Osteoblast (primary cell): Measurements from ENCODE around the gene OBSL1. TPM values are rescaled to one million over a fixed set of nuclear protein-coding genes. Genes with fewer than 3 reads are reported as not detected.

Experiments
- DNase-seq: peaks from one replicate; pipeline ENCODE4 v3.0.0; 2011; ENCODE audit warnings: low spot score, mixed read lengths; ENCODE audit not compliant: insufficient read length; ENCODE audit errors: missing footprints
- H2AFZ ChIP-seq: 2 replicates; pipeline ENCODE4 v1.6.0; 2011; ENCODE audit warnings: mild to moderate bottlenecking, low read length
- H3K27ac ChIP-seq: 2 replicates; pipeline ENCODE4 v1.5.1; 2011; ENCODE audit warnings: mild to moderate bottlenecking, low read depth, low read length, moderate library complexity
- H3K27me3 ChIP-seq: 2 replicates; pipeline ENCODE4 v1.6.0; 2012; ENCODE audit warnings: mild to moderate bottlenecking, control low read depth, inconsistent platforms, low read length, moderate library complexity; ENCODE audit not compliant: insufficient read depth
- H3K36me3 ChIP-seq: 2 replicates; pipeline ENCODE4 v1.5.1; 2011; ENCODE audit warnings: mild to moderate bottlenecking, low read length, control low read depth, moderate library complexity; ENCODE audit not compliant: insufficient read depth
- H3K4me1 ChIP-seq: 2 replicates; pipeline ENCODE4 v1.5.1; 2011; ENCODE audit warnings: mild to moderate bottlenecking, low read length, control low read depth, moderate library complexity; ENCODE audit not compliant: insufficient read depth
- H3K4me2 ChIP-seq: 2 replicates; pipeline ENCODE4 v1.6.0; 2011; ENCODE audit warnings: mild to moderate bottlenecking, low read length; ENCODE audit not compliant: insufficient read depth
- H3K4me3 ChIP-seq: fragments of 200-600 bp; sonication (generic); 3 replicates; pipeline ENCODE4 v1.5.1; 2012; ENCODE audit warnings: mild to moderate bottlenecking, low read length, inconsistent platforms; ENCODE audit not compliant: insufficient read depth
- H3K79me2 ChIP-seq: 2 replicates; pipeline ENCODE4 v1.6.0; 2012; ENCODE audit warnings: mild to moderate bottlenecking, low read length, control low read depth, inconsistent platforms; ENCODE audit not compliant: insufficient read depth
- H3K9me3 ChIP-seq: 2 replicates; pipeline ENCODE4 v1.5.1; 2011; ENCODE audit warnings: low read depth, low read length, control low read depth
- H4K20me1 ChIP-seq: 2 replicates; pipeline ENCODE4 v1.6.0; 2012; ENCODE audit warnings: mild to moderate bottlenecking, low read length, control low read depth; ENCODE audit not compliant: insufficient read depth
- total RNA-seq: library from RNA; depleted of rRNA; stranded (reverse); fragments of >200 nt; gene quantifications from 2 replicates; pipeline ENCODE4 v1.2.3, GENCODE V29; 2012
- TF ChIP-seq, protein P1 (sequence below): IDR thresholded peaks from 2 replicates; pipeline ENCODE4 v1.5.1; 2011; ENCODE audit warnings: mild to moderate bottlenecking, low read depth, low read length, moderate library complexity; ENCODE audit errors: extremely low read depth

Gene OBSL1
- total RNA-seq, 1 donor = 65.9 TPM

DNA sequence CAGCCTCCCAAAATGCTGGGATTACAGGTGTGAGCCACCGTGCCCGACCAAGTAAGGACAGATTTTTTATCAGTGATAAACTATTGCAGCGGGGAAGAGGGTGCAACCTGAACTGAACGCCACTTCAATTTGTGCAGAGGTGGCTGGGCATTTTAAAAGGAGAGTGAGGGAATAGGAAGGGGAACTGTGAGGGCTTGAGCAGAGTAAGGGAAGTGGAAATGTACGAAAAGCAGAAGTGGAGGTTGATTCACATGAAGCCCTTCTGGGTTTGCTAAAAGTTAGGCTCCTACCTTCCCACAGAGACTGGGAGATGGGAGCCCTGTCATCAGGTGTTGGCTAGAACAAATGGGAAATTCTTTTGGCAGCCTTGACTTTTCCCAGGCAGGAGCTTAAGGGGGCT, 32.4 kb upstream of the OBSL1 start:
- no peak overlapping the region for H2AFZ ChIP-seq
- H3K79me2 ChIP-seq = peaks cover 3% of the 10 kb centered on the region
- no peak overlapping the region for H3K4me2 ChIP-seq
- DNase-seq = no peak
- TF ChIP-seq, protein P1, sequence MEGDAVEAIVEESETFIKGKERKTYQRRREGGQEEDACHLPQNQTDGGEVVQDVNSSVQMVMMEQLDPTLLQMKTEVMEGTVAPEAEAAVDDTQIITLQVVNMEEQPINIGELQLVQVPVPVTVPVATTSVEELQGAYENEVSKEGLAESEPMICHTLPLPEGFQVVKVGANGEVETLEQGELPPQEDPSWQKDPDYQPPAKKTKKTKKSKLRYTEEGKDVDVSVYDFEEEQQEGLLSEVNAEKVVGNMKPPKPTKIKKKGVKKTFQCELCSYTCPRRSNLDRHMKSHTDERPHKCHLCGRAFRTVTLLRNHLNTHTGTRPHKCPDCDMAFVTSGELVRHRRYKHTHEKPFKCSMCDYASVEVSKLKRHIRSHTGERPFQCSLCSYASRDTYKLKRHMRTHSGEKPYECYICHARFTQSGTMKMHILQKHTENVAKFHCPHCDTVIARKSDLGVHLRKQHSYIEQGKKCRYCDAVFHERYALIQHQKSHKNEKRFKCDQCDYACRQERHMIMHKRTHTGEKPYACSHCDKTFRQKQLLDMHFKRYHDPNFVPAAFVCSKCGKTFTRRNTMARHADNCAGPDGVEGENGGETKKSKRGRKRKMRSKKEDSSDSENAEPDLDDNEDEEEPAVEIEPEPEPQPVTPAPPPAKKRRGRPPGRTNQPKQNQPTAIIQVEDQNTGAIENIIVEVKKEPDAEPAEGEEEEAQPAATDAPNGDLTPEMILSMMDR = no peak
- no peak overlapping the region for H3K27ac ChIP-seq
- no peaks in the 10 kb centered on the region for H3K9me3 ChIP-seq
- peaks cover 26% of the 10 kb centered on the region for H3K36me3 ChIP-seq
- no peak overlapping the region for H3K4me3 ChIP-seq
- H3K27me3 ChIP-seq = no peaks in the 10 kb centered on the region
- no peaks in the 10 kb centered on the region for H4K20me1 ChIP-seq
- peaks cover under 1% of the 10 kb centered on the region for H3K4me1 ChIP-seq

DNA sequence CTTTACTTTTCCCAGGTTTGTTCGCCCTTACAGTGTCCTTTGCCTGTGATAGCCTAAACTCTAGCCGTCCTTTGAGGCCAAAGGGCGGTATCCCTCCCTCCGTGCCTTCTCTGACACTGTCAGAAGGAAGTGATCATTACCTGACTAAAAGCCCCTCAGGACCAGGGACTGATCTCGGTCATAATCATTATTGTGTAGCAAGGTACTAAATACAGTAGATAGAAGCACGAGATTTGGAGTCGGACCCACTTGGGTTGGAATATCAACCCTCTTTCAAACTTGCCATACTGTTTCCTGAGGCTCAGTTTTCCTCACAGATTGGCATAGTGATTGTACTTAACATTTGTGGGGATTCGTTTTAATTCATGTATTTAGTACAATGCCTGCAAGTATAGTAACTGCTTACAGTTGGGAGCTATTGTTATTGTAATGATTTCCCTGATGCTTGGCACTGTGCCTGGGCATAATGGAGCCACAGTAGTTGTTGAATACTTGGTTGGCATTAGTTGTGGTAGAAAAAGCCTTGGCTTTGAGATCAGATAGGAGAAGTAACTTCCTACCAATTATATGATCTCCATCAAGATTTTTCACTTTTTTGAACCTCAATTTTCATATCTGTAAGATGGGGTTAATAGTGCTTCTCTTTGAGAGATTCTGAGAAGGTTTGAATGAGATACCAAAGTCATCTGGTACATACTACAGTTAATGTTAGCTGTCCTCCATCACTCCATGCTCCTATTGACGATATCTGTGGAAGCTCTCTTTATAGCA, 27.2 kb upstream of the OBSL1 start:
- Histone ChIP-seq H4K20me1 (no peaks in the 10 kb centered on the region), H3K79me2 (peaks cover 8% of the 10 kb centered on the region), H3K9me3 (no peaks in the 10 kb centered on the region), H2AFZ (peak overlapping the region; percentile 98), H3K27ac (peak overlapping the region; percentile 91), H3K27me3 (no peaks in the 10 kb centered on the region), H3K4me3 (peak overlapping the region; percentile 89), H3K4me2 (peak overlapping the region; percentile 99), H3K36me3 (peaks cover 11% of the 10 kb centered on the region), H3K4me1 (peaks cover 18% of the 10 kb centered on the region)
- no peak for DNase-seq
- TF ChIP-seq, protein P1 = no peak

DNA sequence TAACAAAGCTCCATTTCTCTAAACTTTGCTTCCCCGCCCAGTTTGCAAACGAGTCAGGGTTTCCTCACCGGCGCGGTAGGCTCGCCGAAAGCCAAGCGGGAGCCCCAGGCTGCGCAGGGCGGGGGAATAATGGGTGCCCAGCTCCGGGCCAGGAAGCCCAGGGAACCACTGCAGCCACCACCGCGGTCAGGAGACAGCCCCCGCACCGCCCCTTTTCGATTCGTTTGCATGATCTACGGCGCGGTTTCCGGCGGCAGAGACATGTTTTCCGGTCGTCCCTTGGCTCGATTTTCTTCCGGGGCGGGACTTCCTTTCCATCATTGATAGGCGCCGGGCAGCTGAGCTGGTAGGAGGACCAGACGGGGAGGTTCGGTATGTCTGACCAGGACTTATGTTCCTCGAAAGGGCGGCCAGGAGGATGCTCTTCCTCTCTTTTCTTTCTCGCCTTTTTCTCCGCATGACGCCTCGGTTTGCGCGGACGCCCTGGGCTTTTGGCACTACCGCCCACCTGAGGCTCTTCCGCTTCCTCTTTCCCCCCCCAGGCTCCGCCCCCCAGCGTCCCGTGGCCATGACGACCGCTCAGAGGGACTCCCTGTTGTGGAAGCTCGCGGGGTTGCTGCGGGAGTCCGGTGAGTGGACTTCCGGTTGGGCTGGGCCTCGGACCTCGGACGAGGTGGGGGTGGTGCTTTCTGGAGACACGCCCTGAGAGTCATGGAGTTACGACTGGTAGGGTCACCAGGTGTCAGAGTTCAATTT, 26.4 kb upstream of the OBSL1 start, which contains the start of gene STK11IP:
TSS of gene STK11IP (plus strand) at position 306 of the 756 bp plus-strand sequence. CDS start at position 569, 263 bp downstream.
- TF ChIP-seq, protein P1 = no peak
- Histone ChIP-seq H3K9me3 (no peaks in the 10 kb centered on the region), H3K27ac (peak within 1 kb of the TSS; percentile 91), H3K79me2 (peaks cover 8% of the 10 kb centered on the region), H3K27me3 (no peaks in the 10 kb centered on the region), H3K4me1 (peaks cover 18% of the 10 kb centered on the region), H2AFZ (peak within 1 kb of the TSS; percentile 98), H3K4me2 (peak within 1 kb of the TSS; percentile 99), H4K20me1 (no peaks in the 10 kb centered on the region), H3K4me3 (peak within 1 kb of the TSS; percentile 89), H3K36me3 (peaks cover 11% of the 10 kb centered on the region)
- DNase-seq = peak; percentile 99
